ENCODE measurements around the gene PDZRN4. TPM values are rescaled to one million over a fixed set of nuclear protein-coding genes. Genes with fewer than 3 reads are reported as not detected.

Gene PDZRN4
- total and polyA plus RNA-seq, 2 experiments from 2014 or later = 0.90 TPM; not detected in 1

DNA sequence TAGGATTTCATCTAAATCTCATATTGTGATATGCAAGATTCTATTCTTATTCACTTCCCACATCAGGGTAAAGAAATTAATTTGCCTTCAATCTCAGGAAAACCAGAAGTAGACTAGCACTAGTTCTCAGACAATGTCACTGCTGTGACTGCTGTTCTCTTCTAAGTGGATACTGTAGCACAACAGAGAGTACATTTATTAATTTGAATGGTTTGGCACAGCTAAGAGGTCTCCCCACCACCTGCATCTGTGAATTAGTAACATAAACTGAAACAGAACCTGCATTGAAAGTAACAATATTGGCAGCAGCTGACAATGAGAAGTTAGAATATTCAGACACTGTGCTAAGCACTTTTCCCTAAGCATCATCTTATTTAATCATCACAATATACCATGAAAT, 253.1 kb downstream of the PDZRN4 start:
- Mint-ChIP-seq H3K27me3 (ENCODE audit: insufficient read depth, low read depth, poor library complexity) (no peaks in the 10 kb centered on the region), H3K36me3 (ENCODE audit: low read depth) (no peaks in the 10 kb centered on the region), H3K4me1 (peaks cover 24% of the 10 kb centered on the region), H3K9me3 (no peaks in the 10 kb centered on the region), H3K27ac (no peak overlapping the region), H3K4me3 (no peak overlapping the region)
- ATAC-seq (no peak), DNase-seq (ENCODE audit: low spot score) (no peak)
- Histone ChIP-seq H4K20me1 (replicated peaks; ENCODE audit: insufficient read depth) (no peaks in the 10 kb centered on the region), H2AFZ (no peak overlapping the region), H3K9me2 (ENCODE audit: insufficient read depth) (no peaks in the 10 kb centered on the region), H3K4me2 (no peak overlapping the region), H3K79me2 (replicated peaks; ENCODE audit: insufficient read depth) (no peaks in the 10 kb centered on the region), H3K27ac (ENCODE audit: low read depth) (no peak overlapping the region), H3K27me3 (ENCODE audit: insufficient read depth) (no peaks in the 10 kb centered on the region), H3K36me3 (ENCODE audit: insufficient read depth) (no peaks in the 10 kb centered on the region), H3F3A (replicated peaks; ENCODE audit: low read depth) (no peaks in the 10 kb centered on the region), H3K4me1 (ENCODE audit: insufficient read depth) (peaks cover 27% of the 10 kb centered on the region), H3K4me3 (no peak overlapping the region)
- TF ChIP-seq ZNF114 (CRISPR knock-in tag; IDR thresholded peaks at IDR 0.05) (no peak), JUNB (IDR thresholded peaks at IDR 0.05; ENCODE audit: unreplicated experiment) (no peak), STAT1 (IDR thresholded peaks at IDR 0.05; ENCODE audit: unreplicated experiment) (no peak), POLR2AphosphoS5 (IDR thresholded peaks at IDR 0.05; ENCODE audit: low read depth) (no peak), EZH2phosphoT487 (IDR thresholded peaks at IDR 0.05; ENCODE audit: unreplicated experiment) (no peak), NANOG (IDR thresholded peaks at IDR 0.05; ENCODE audit: borderline replicate concordance) (no peak)
- TF ChIP-seq, protein P1, sequence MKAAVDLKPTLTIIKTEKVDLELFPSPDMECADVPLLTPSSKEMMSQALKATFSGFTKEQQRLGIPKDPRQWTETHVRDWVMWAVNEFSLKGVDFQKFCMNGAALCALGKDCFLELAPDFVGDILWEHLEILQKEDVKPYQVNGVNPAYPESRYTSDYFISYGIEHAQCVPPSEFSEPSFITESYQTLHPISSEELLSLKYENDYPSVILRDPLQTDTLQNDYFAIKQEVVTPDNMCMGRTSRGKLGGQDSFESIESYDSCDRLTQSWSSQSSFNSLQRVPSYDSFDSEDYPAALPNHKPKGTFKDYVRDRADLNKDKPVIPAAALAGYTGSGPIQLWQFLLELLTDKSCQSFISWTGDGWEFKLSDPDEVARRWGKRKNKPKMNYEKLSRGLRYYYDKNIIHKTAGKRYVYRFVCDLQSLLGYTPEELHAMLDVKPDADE (IDR thresholded peaks at IDR 0.05) = no peak
- TF ChIP-seq, protein P2, sequence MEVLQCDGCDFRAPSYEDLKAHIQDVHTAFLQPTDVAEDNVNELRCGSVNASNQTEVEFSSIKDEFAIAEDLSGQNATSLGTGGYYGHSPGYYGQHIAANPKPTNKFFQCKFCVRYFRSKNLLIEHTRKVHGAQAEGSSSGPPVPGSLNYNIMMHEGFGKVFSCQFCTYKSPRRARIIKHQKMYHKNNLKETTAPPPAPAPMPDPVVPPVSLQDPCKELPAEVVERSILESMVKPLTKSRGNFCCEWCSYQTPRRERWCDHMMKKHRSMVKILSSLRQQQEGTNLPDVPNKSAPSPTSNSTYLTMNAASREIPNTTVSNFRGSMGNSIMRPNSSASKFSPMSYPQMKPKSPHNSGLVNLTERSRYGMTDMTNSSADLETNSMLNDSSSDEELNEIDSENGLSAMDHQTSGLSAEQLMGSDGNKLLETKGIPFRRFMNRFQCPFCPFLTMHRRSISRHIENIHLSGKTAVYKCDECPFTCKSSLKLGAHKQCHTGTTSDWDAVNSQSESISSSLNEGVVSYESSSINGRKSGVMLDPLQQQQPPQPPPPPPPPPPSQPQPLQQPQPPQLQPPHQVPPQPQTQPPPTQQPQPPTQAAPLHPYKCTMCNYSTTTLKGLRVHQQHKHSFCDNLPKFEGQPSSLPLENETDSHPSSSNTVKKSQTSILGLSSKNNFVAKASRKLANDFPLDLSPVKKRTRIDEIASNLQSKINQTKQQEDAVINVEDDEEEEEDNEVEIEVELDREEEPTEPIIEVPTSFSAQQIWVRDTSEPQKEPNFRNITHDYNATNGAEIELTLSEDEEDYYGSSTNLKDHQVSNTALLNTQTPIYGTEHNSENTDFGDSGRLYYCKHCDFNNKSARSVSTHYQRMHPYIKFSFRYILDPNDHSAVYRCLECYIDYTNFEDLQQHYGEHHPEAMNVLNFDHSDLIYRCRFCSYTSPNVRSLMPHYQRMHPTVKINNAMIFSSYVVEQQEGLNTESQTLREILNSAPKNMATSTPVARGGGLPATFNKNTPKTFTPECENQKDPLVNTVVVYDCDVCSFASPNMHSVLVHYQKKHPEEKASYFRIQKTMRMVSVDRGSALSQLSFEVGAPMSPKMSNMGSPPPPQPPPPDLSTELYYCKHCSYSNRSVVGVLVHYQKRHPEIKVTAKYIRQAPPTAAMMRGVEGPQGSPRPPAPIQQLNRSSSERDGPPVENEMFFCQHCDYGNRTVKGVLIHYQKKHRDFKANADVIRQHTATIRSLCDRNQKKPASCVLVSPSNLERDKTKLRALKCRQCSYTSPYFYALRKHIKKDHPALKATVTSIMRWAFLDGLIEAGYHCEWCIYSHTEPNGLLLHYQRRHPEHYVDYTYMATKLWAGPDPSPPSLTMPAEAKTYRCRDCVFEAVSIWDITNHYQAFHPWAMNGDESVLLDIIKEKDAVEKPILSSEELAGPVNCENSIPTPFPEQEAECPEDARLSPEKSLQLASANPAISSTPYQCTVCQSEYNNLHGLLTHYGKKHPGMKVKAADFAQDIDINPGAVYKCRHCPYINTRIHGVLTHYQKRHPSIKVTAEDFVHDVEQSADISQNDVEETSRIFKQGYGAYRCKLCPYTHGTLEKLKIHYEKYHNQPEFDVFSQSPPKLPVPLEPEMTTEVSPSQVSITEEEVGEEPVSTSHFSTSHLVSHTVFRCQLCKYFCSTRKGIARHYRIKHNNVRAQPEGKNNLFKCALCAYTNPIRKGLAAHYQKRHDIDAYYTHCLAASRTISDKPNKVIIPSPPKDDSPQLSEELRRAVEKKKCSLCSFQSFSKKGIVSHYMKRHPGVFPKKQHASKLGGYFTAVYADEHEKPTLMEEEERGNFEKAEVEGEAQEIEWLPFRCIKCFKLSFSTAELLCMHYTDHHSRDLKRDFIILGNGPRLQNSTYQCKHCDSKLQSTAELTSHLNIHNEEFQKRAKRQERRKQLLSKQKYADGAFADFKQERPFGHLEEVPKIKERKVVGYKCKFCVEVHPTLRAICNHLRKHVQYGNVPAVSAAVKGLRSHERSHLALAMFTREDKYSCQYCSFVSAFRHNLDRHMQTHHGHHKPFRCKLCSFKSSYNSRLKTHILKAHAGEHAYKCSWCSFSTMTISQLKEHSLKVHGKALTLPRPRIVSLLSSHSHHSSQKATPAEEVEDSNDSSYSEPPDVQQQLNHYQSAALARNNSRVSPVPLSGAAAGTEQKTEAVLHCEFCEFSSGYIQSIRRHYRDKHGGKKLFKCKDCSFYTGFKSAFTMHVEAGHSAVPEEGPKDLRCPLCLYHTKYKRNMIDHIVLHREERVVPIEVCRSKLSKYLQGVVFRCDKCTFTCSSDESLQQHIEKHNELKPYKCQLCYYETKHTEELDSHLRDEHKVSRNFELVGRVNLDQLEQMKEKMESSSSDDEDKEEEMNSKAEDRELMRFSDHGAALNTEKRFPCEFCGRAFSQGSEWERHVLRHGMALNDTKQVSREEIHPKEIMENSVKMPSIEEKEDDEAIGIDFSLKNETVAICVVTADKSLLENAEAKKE (CRISPR knock-in tag; IDR thresholded peaks at IDR 0.05) = no peak
